DOHH2 (cell line): Measurements from ENCODE around the gene PRRT1B.

Source experiments
- EZH2phosphoT487 ChIP-seq: fragments of 200-600 bp; sonication (generic); IDR thresholded peaks from 2 replicates; pipeline ENCODE4 v1.6.1; 2017; ENCODE audit warnings: borderline replicate concordance, mild to moderate bottlenecking, antibody characterized with exemption, low read length, moderate library complexity, mixed read lengths
- TF ChIP-seq, protein P1 (sequence below): fragments of 200-600 bp; sonication (generic); IDR thresholded peaks from one replicate; pipeline ENCODE4 v1.5.1; 2014; ENCODE audit warnings: antibody characterized with exemption, mild to moderate bottlenecking, low read depth, low read length; ENCODE audit not compliant: poor library complexity, severe bottlenecking

DNA sequence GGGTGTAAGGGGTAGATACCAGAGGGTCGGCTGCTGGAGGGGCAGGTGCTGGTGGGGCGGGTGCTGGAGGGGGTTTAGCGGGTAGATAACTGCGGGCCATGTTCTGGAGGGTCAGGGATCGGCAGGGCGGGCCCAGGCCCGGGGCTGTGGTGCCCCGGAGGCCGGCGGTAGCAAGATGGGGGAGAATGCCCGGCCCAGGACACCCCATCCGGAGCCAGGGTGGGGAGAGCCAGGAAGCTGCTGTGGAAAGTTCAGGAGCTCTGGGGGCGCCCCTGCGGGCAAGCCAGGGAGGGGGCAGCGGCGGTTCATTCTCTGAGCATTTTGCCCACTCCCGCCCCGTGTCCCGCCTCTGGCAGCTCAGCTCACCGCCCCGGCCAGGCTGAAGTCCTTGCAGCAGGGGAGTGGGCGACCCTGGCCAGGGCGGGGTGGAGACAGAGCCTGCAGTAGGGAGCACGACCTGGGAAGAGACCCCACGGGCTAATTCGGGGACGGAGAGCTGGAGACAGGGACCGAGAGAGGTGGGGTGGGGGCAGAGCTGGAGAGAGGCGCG is 538 bp downstream of the PRRT1B start:
- TF ChIP-seq, protein P1, sequence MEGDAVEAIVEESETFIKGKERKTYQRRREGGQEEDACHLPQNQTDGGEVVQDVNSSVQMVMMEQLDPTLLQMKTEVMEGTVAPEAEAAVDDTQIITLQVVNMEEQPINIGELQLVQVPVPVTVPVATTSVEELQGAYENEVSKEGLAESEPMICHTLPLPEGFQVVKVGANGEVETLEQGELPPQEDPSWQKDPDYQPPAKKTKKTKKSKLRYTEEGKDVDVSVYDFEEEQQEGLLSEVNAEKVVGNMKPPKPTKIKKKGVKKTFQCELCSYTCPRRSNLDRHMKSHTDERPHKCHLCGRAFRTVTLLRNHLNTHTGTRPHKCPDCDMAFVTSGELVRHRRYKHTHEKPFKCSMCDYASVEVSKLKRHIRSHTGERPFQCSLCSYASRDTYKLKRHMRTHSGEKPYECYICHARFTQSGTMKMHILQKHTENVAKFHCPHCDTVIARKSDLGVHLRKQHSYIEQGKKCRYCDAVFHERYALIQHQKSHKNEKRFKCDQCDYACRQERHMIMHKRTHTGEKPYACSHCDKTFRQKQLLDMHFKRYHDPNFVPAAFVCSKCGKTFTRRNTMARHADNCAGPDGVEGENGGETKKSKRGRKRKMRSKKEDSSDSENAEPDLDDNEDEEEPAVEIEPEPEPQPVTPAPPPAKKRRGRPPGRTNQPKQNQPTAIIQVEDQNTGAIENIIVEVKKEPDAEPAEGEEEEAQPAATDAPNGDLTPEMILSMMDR, result no peak
- TF ChIP-seq EZH2phosphoT487, result no peak
